Mononuclear cell (primary cell): ENCODE results near the gene AFTPH. TPM values are rescaled to one million over a fixed set of nuclear protein-coding genes. Genes with fewer than 3 reads are reported as not detected.

Source experiments
- H3K27me3 ChIP-seq: 2 replicates; pipeline ENCODE4 v1.6.0; 2011; ENCODE audit warnings: low read length, control low read depth; ENCODE audit not compliant: insufficient read depth
- H3K4me1 ChIP-seq: 2 replicates; pipeline ENCODE4 v1.5.1; 2011; ENCODE audit warnings: mild to moderate bottlenecking, low read length, control low read depth; ENCODE audit not compliant: insufficient read depth
- H3K4me3 ChIP-seq: 2 replicates; pipeline ENCODE4 v1.5.1; 2011; ENCODE audit warnings: mild to moderate bottlenecking, low read length, moderate library complexity
- H3K9me3 ChIP-seq: 2 replicates; pipeline ENCODE4 v1.5.1; 2011; ENCODE audit warnings: low read depth, mild to moderate bottlenecking, control low read depth, low read length
- total RNA-seq: library from RNA; depleted of rRNA; stranded (reverse); fragments of >200 nt; gene quantifications from one replicate; pipeline ENCODE4 v1.2.3, GENCODE V29; 2012

The AFTPH gene
- total RNA-seq, 1 donor: 87.1 TPM

DNA sequence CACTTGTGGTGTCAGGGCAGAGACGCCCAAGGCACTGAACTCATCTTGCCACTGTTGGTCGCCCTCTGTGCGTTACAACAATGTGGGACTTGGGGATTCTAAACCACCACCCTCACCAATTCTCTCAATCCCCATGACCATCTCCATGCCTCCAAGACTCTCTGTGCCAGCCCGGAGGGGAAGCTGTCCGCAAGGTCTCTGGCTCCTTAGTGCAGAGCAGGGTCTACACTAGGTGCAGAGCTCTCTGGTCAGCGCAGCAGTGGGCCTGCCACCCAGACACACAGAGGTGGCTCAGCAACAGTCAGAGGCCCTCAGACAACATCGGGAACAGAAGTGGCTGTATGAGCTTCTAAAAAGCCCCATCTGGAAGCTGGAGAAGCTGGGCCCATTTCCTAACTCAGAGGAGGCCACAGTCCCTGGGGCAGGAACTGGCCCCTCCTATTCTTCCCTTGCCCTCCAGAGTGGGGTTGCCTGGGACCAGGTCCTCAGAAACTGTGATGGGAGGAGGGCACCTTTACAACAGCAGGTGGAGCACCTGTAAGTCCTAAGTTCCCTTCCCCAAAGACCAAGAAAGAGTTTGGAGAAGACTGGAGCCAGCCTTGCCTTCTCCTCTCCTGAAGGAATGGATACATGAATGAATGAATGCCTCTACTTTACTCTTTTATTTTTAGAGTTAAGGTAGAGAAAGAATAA is 91.9 kb downstream of the AFTPH start:
- H3K4me1 ChIP-seq: no peaks in the 10 kb centered on the region
- no peaks in the 10 kb centered on the region for H3K9me3 ChIP-seq
- no peak overlapping the region for H3K4me3 ChIP-seq
- H3K27me3 ChIP-seq: no peaks in the 10 kb centered on the region

DNA sequence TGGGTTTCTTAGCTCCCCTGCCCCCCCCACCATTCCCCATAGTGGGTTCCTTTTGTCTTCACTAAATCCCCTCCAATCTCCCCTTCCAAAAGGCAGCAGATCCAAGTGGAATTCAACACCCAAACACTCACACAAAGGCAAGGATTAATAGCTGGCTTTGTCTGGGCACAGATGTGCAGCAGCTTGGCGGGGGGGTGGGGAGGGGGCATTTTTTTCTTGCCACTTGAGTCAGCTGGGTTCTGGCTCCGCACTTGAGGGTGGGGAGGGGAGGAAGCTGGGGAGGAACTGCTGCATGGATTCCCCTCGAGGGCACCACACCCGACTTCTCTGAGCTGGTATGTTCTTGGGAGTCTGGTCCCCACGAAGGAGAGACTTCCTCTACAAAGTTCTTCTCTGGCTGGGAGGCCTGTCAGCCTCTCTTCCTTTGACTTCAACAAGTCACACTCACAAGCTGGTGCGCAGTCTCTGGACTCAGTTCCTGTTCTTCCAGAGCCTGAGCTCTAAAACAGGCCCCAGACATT is 93.6 kb downstream of the AFTPH start:
- H3K9me3 ChIP-seq: no peaks in the 10 kb centered on the region
- no peaks in the 10 kb centered on the region for H3K27me3 ChIP-seq
- H3K4me1 ChIP-seq: no peaks in the 10 kb centered on the region
- H3K4me3 ChIP-seq: no peak overlapping the region

DNA sequence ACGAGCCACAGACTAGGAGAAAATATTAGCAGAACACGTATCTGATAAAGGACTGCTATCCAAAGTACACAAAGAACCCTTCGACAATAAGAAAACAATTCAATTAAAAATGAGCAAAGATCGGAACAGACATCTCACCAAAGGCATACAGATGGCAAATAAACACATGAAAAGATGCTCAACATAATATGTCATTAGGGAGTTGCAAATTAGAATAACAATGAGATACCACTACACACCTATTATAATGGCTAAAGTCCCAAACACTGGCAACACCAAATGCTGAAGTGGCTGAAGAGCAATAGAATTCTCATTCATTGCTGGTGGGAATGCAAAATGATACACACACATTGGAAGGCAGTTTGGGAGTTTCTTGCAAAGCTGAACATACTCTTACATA is 96.5 kb downstream of the AFTPH start:
- Histone ChIP-seq H3K4me3 (no peak overlapping the region), H3K9me3 (no peaks in the 10 kb centered on the region), H3K4me1 (no peaks in the 10 kb centered on the region), H3K27me3 (no peaks in the 10 kb centered on the region)

DNA sequence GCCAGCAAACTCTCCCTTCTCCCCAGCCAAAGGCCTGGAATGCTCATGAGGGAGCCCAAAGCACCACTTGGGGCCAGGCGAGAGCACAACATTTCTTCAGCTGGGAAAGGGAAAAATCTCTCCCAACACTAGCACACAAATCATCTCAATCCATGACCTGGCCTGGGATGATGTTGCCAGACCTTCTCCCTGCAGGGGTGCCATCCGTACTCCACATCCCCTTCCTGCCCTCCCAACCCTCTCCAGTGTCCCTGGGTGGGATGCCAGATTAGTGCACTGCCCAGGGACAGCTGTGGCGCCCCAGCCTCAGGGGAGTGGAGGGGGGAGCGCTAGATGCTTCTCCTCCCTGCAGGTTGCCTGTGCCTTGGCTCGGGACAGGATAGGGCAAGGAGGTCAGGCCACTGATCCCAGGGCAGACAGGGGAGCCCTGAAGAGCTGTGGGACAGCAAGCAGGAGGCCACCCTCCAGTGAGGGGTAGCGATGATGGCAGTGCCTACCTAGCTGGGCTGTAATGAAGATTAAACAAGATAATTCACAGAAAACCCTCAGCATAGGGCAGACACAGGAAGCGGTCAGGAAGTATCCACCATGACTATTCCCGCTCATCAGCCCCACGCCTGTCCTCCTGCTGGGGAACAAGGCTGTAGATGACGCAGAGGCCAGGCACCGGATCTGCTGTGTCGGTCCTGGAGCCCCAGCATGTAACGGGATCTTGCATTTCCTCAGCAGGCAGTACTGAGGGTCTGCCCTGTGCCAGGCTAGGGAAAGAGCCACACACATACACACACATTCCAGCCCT is 98.5 kb downstream of the AFTPH start:
- Histone ChIP-seq H3K27me3 (no peaks in the 10 kb centered on the region), H3K4me3 (no peak overlapping the region), H3K9me3 (no peaks in the 10 kb centered on the region), H3K4me1 (no peaks in the 10 kb centered on the region)

DNA sequence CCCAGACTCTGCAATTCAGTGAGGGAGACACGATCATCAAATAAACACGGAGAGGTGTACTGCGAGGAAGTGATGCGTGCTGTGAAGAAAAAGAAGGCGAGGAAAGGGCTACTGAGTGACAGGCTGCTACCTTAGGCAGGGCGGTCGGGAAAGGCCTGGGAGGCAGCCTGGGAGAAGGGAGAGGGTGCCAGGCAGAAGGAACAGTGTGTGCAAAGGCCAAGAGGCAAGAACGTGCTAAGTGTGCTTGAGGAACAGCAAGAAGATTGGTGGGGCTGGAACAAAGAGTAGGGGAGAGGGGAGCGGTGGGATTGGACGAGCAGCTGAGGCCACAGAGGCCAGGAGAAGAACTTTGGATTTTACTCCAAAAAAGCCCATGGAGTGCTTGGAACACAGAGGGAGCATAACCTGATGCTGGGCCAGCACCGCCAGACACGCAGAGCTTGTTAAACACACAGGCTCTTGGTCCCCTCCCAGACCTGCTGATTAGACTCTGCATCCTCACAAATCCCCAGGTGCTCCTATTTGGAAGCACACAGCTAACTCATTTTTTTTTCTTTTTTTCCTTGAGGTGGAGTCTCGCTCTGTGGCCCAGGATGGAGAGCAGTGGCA is 99.2 kb downstream of the AFTPH start:
- Histone ChIP-seq H3K9me3 (no peaks in the 10 kb centered on the region), H3K4me3 (no peak overlapping the region), H3K4me1 (no peaks in the 10 kb centered on the region), H3K27me3 (no peaks in the 10 kb centered on the region)

DNA sequence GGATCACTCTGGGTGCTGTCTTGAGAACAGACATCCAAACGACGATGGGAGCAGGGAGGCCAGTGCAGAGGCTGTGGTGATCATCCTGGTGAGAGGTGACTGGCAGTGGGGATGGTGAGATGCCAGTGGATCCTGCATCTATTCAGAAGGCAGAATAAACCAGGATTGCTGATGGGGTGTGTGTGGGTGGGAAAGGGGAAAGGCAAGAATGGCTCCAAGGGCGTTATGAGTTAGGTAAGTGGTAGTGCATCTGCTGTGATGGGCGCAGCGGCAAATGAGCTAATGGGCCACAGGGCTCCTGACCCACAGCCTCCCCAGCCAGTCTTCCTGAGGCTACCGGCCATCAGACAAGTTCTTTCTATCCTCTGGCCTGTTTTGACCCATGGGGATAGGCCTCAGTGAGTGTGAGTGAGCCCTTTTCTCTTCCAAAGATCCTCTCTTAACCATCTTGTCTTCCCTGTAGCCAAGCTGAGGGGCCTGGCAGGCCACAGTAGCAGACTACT is 100.0 kb downstream of the AFTPH start:
- no peaks in the 10 kb centered on the region for H3K9me3 ChIP-seq
- H3K4me3 ChIP-seq: no peak overlapping the region
- H3K4me1 ChIP-seq: no peaks in the 10 kb centered on the region
- no peaks in the 10 kb centered on the region for H3K27me3 ChIP-seq

DNA sequence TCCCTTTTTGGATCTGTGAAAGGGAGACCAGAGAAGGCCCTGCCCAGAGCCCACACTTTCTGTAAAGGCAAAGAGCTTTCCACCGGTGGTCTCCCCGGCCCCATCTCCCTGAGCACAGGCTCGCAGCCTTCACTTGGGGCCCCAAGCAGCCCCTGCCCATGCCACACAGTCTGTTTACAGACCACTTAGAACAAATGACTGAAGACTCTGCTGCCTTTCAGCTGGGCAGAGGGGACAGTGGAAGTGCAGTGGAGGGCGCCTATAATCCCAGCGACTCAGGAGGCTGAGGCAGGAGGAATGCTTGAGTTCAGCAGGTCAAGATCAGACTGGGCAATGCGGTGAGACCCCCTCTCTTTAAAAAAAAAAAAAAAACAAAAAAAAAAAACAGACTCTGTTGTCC is 100.7 kb downstream of the AFTPH start:
- Histone ChIP-seq H3K4me3 (no peak overlapping the region), H3K9me3 (no peaks in the 10 kb centered on the region), H3K27me3 (no peaks in the 10 kb centered on the region), H3K4me1 (no peaks in the 10 kb centered on the region)

DNA sequence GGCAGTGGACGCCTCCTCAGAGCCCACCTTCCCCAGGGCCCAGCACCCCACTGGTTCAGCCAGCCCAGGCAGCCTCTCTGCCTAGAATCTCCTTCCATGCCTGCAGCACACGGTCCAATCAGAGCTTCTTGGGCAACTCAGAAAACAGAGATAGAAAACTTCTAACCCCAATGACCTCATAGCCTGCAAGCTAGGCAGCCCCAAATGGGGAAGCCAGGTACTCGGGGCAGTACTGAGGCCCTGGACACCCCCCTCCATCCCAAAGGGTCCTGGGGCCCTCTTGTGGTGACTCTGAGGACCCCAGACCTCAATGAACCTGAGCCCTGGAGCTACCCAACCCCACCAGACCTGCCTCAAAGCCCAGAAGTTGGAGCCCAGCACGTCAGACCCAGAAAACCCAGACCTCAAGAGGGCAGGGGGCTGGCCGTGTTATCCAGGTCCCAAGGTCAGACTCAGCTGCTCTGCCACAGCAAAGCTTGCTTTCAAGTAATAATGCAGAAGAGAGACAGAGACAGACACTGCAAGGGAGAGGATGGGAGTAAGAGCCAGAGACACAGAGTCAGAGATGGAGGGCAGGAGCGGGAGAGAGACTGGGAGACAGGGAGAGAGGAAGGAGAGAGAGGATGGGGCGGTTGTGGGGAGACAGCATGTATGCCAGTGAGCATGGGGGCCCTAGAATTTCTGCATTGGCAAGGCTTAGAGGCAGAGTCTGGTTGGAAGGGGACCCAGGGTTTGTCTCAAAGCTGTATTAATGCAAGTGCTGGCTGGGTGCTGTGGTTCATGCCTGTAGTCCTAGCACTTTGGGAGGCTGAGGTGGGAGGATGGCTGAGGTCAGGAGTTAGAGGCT is 101.4 kb downstream of the AFTPH start:
- no peaks in the 10 kb centered on the region for H3K9me3 ChIP-seq
- no peaks in the 10 kb centered on the region for H3K4me1 ChIP-seq
- no peak overlapping the region for H3K4me3 ChIP-seq
- no peaks in the 10 kb centered on the region for H3K27me3 ChIP-seq

DNA sequence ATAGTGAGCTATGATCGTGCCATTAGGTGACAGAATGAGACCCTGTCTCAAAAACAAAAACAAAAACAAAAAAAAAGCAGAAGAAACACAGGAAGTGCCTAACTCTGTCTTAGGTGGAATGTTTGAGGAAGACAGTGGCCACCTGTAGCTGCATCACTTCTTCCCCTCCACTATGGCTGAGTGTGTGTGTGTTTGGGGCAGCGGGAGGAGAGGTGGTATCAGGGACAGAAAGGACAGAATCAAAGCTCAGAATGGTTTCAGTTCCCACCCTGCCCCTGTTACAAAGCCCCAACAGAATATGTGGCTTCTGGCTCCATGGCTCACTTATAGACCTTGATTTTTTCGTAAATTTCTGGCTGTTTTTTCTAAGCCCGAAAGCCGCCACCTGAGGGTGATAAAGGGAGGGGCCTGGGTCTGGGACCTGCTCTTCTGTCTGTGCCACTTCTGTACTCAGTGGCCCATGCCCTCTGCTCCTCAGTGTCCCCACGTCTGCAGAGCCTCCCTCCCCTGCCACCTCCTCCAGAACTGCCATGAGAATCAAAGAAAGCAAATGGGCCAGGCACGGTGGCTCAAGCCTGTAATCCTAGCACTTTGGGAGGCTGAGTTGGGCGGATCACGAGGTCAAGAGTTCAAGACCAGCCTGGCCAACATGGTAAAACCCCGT is 102.2 kb downstream of the AFTPH start:
- Histone ChIP-seq H3K4me3 (no peak overlapping the region), H3K4me1 (no peaks in the 10 kb centered on the region), H3K27me3 (no peaks in the 10 kb centered on the region), H3K9me3 (no peaks in the 10 kb centered on the region)

DNA sequence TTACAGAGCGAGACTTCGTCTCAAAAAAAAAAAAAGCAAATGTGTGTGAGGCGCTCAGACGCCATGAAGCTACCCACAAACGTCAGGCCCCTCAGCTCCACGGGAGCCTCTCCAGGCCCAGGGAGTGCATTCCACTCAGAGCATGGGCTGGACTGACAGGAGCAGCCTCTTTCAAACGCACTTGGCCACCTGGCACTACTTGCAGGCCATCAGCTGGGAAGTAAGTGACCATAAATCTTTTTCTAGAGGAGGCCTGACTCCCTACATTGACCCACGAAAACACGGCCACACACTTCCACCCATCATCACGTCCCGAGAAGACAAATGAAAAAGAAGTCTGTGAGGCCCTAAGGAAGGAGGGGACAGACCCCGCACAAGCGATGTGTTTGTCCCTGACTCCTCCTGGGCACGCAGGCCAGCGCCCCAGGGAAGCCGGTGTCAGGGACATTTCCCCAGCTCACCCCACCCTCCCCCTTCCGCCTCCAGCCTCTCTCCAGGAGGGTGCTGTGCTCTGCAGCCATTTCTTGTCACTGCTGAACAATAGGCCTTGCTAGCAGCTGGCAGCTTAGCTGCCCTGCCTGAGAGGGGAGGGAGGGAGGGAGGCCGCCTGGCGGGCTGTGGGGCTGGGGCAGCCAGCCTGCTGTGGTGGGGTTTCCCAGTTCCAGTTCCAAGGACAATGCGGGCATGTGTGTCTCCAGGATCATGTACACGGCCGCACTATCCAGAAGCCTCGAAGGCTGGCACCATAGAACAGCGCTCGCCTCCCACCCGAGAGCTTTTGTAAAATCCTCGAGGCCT is 103.0 kb downstream of the AFTPH start:
- no peaks in the 10 kb centered on the region for H3K4me1 ChIP-seq
- no peaks in the 10 kb centered on the region for H3K27me3 ChIP-seq
- no peak overlapping the region for H3K4me3 ChIP-seq
- H3K9me3 ChIP-seq: no peaks in the 10 kb centered on the region

DNA sequence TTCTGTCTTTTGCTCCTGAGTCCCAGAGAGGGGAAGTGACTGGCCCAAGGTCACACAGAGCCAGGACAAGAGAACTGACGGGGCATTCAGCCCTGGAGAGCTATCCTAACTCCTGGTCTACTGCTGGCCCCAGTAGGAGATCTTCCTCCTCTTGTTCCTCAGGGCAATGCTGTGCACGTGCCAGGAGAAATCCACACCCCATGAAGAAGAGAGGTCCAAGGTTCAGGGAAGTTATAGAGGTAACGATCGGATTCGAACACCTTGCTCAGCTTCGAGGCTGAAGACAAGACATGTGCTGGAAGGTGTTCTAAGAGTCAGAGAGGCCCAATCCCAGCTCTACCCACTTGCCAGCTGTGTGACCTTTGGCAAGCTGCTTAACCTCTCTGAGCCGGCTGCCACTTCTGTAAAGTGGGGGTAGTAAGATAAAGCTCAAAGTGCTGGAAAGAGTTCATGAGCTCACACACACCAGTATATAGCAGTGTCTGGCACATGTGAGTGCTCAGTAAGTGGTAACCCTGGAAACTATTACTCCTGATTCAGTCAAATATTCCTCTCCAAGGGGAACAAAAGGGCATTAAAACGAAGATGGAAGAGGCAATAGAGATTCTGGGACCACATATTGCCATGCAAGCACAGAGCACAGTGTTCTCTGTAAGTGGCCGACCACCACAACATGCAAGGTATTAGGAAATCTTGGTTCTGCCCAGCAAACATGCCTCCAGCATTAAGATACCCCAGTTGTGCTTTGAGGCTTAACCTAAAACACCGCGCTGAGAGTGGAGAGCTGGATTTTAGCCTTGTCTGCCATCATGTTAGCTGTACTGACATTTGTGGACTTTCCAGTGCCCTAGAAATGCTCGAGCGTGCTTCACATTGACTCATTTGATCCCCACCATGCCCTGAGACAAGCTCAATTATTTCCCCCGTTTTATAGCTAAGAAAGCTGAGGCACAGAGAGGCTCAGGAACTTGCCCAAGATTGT is 104.0 kb downstream of the AFTPH start:
- H3K4me3 ChIP-seq: no peak overlapping the region
- no peaks in the 10 kb centered on the region for H3K4me1 ChIP-seq
- H3K27me3 ChIP-seq: no peaks in the 10 kb centered on the region
- no peaks in the 10 kb centered on the region for H3K9me3 ChIP-seq

DNA sequence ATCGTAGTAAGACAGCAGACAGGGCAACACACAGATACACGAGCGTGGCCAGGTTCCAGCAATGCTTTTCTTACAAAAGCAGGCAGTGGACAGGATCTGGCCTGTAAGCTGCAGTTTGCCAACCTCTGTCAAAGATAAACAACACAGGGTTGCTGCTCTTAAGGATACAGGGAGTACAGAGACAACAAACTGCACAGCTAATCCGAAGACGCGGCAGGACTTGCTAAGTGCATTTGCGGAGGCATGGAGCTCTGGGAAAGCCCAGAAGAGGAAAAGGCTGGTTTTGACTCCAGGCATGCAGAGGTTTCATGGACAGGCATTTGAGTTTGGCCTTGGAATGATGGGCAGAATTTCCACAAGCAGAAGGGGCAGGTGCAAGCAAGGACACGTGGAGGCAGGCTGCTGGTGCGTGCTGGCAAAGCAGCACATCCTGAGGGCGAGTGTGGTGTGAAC is 105.2 kb downstream of the AFTPH start:
- Histone ChIP-seq H3K9me3 (no peaks in the 10 kb centered on the region), H3K4me1 (peaks cover 3% of the 10 kb centered on the region), H3K4me3 (no peak overlapping the region)

DNA sequence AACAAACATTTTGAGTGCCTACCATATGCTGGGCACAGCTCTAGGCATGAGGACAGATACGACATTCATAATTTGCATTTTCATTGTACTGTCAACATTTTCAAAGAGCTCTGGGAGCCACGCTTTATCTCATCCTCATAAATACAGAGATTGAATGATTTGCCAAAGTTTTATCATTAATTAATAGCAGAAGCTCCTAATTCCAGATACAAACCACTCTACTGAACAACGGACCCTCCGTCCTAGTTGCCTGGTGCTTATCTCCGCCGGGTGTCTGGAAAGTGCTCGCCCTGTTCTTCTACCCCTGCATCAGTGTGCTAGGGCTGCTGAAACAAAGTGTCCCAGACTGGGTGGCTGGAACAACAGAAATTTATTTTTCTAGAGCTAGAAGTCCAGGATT is 105.7 kb downstream of the AFTPH start:
- Histone ChIP-seq H3K4me1 (peaks cover 8% of the 10 kb centered on the region), H3K27me3 (no peaks in the 10 kb centered on the region), H3K9me3 (no peaks in the 10 kb centered on the region), H3K4me3 (no peak overlapping the region)

More for the DNA sequence above, 105.2 kb downstream of the AFTPH start:
- no peaks in the 10 kb centered on the region for H3K27me3 ChIP-seq
